Astrocyte (in vitro differentiated cells and primary cell): ENCODE measurements around the gene BEST1. TPM values are rescaled to one million over a fixed set of nuclear protein-coding genes. Genes with fewer than 3 reads are reported as not detected.

Experiments
- DNase-seq: peaks from one replicate; pipeline ENCODE4 v3.0.0-alpha.2; 2010; ENCODE audit warnings: low read depth
- FAIRE-seq: peaks from 2 replicates; lab custom pipeline; 2011; peaks lifted over from hg19 to GRCh38; lab: Jason Lieb, UNC
- H2AFZ ChIP-seq: 2 replicates; pipeline ENCODE4 v1.6.0; 2012; ENCODE audit warnings: low read depth, low read length, inconsistent platforms
- H3K27ac ChIP-seq: 2 replicates; pipeline ENCODE4 v1.5.1; 2011; ENCODE audit warnings: low read depth, low read length, inconsistent platforms
- H3K27me3 ChIP-seq: 2 replicates; pipeline ENCODE4 v1.6.0; 2011; ENCODE audit warnings: low read length, inconsistent platforms; ENCODE audit not compliant: insufficient read depth
- H3K36me3 ChIP-seq: 2 replicates; pipeline ENCODE4 v1.5.1; 2011; ENCODE audit warnings: low read length, inconsistent platforms; ENCODE audit not compliant: insufficient read depth
- H3K4me1 ChIP-seq: 2 replicates; pipeline ENCODE4 v1.5.1; 2011; ENCODE audit warnings: low read length, inconsistent platforms; ENCODE audit not compliant: insufficient read depth
- H3K4me2 ChIP-seq: 2 replicates; pipeline ENCODE4 v1.6.0; 2012; ENCODE audit warnings: low read length, inconsistent platforms
- H3K4me3 ChIP-seq: 2 replicates; pipeline ENCODE4 v1.5.1; 2011; ENCODE audit warnings: low read depth, mild to moderate bottlenecking, low read length, inconsistent platforms; ENCODE audit not compliant: insufficient read depth
- H3K79me2 ChIP-seq: 2 replicates; pipeline ENCODE4 v1.6.0; 2012; ENCODE audit warnings: mild to moderate bottlenecking, low read length, inconsistent platforms; ENCODE audit not compliant: insufficient read depth
- H3K9ac ChIP-seq: 2 replicates; pipeline ENCODE4 v1.6.0; 2012; ENCODE audit warnings: mild to moderate bottlenecking, low read length, inconsistent platforms
- H3K9me3 ChIP-seq: 2 replicates; pipeline ENCODE4 v1.5.1; 2012; ENCODE audit warnings: low read depth, mild to moderate bottlenecking, low read length, inconsistent platforms; ENCODE audit not compliant: insufficient read depth
- H4K20me1 ChIP-seq: 2 replicates; pipeline ENCODE4 v1.6.0; 2012; ENCODE audit warnings: low read length, inconsistent platforms; ENCODE audit not compliant: insufficient read depth
- H3K27ac Mint-ChIP-seq: one replicate; pipeline ENCODE4 v1.8.0; 2021; ENCODE audit warnings: mild to moderate bottlenecking, mixed read lengths; ENCODE audit not compliant: unreplicated experiment
- H3K27me3 Mint-ChIP-seq: one replicate; pipeline ENCODE4 v1.8.0; 2021; ENCODE audit warnings: low read depth, mixed read lengths; ENCODE audit not compliant: unreplicated experiment
- H3K36me3 Mint-ChIP-seq: one replicate; pipeline ENCODE4 v1.8.0; 2021; ENCODE audit warnings: low read depth, mixed read lengths; ENCODE audit not compliant: unreplicated experiment
- H3K4me1 Mint-ChIP-seq: one replicate; pipeline ENCODE4 v1.8.0; 2021; ENCODE audit warnings: low read depth, mixed read lengths; ENCODE audit not compliant: unreplicated experiment
- H3K4me3 Mint-ChIP-seq: one replicate; pipeline ENCODE4 v1.8.0; 2021; ENCODE audit warnings: mild to moderate bottlenecking, moderate library complexity, mixed read lengths; ENCODE audit not compliant: unreplicated experiment
- H3K9me3 Mint-ChIP-seq: one replicate; pipeline ENCODE4 v1.8.0; 2021; ENCODE audit warnings: mild to moderate bottlenecking, mixed read lengths; ENCODE audit not compliant: unreplicated experiment
- CTCF ChIP-seq: IDR thresholded peaks from 2 replicates; pipeline ENCODE4 v1.5.1; 2011; ENCODE audit warnings: low read depth, mild to moderate bottlenecking, inconsistent platforms, low read length, moderate library complexity; ENCODE audit not compliant: insufficient read depth
- EZH2 ChIP-seq: IDR thresholded peaks from 2 replicates; pipeline ENCODE4 v1.6.1; 2012; ENCODE audit warnings: mild to moderate bottlenecking, low read length, inconsistent platforms; ENCODE audit not compliant: insufficient read depth
- total RNA-seq: library from RNA; stranded (reverse); gene quantifications from 2 replicates; pipeline ENCODE4 v1.2.1, GENCODE V29; 2021

The BEST1 gene
- total RNA-seq, 1 donor from 2014 or later = 0.66 TPM

- FAIRE-seq = no peak
- no peaks in the 10 kb centered on the region for H3K79me2 ChIP-seq
- H3K9me3 Mint-ChIP-seq = peaks cover 4% of the 10 kb centered on the region
- H2AFZ ChIP-seq = no peak overlapping the region
- H3K4me1 ChIP-seq = peaks cover 11% of the 10 kb centered on the region
- H3K4me2 ChIP-seq = peak overlapping the region; percentile 77
- peaks cover 27% of the 10 kb centered on the region for H3K27me3 Mint-ChIP-seq
- no peak overlapping the region for H3K27ac ChIP-seq
- H3K4me3 Mint-ChIP-seq = no peak overlapping the region
- no peak for DNase-seq
- no peaks in the 10 kb centered on the region for H3K9me3 ChIP-seq
- H3K27me3 ChIP-seq = peaks cover 5% of the 10 kb centered on the region
- H3K36me3 ChIP-seq = no peaks in the 10 kb centered on the region
- no peak overlapping the region for H3K27ac Mint-ChIP-seq
- H3K36me3 Mint-ChIP-seq = peaks cover 9% of the 10 kb centered on the region
- no peak overlapping the region for H3K9ac ChIP-seq
- H3K4me3 ChIP-seq = no peak overlapping the region
- H4K20me1 ChIP-seq = peaks cover 3% of the 10 kb centered on the region
- no peaks in the 10 kb centered on the region for H3K4me1 Mint-ChIP-seq
- TF ChIP-seq CTCF (no peak), EZH2 (no peak)
Measured at GRCh38 chr11:61956191-61957020, 6.3 kb downstream of the BEST1 start.

- H3K27ac ChIP-seq = no peak overlapping the region
- peaks cover 3% of the 10 kb centered on the region for H3K4me1 Mint-ChIP-seq
- peaks cover 11% of the 10 kb centered on the region for H4K20me1 ChIP-seq
- peaks cover 27% of the 10 kb centered on the region for H3K27me3 Mint-ChIP-seq
- no peak overlapping the region for H3K27ac Mint-ChIP-seq
- peaks cover 15% of the 10 kb centered on the region for H3K4me1 ChIP-seq
- TF ChIP-seq CTCF (no peak), EZH2 (no peak)
- H2AFZ ChIP-seq = no peak overlapping the region
- no peak overlapping the region for H3K4me3 ChIP-seq
- no peak overlapping the region for H3K4me2 ChIP-seq
- no peaks in the 10 kb centered on the region for H3K36me3 ChIP-seq
- peaks cover 5% of the 10 kb centered on the region for H3K27me3 ChIP-seq
- no peaks in the 10 kb centered on the region for H3K9me3 ChIP-seq
- DNase-seq = no peak
- H3K79me2 ChIP-seq = no peaks in the 10 kb centered on the region
- H3K9ac ChIP-seq = no peak overlapping the region
- H3K9me3 Mint-ChIP-seq = peaks cover 4% of the 10 kb centered on the region
- H3K4me3 Mint-ChIP-seq = no peak overlapping the region
- peaks cover 14% of the 10 kb centered on the region for H3K36me3 Mint-ChIP-seq
- FAIRE-seq = no peak
Measured at GRCh38 chr11:61957021-61957770, 7.0 kb downstream of the BEST1 start.
